Right atrium auricular region (tissue), 2 donors: ENCODE results near the gene AIG1. TPM values are rescaled to one million over a fixed set of nuclear protein-coding genes. Genes with fewer than 3 reads are reported as not detected.

ENCODE experiments used
- DNase-seq: peaks from one replicate; pipeline ENCODE4 v3.0.0-alpha.2; 2019; ENCODE audit warnings: low spot score
- H3K27ac ChIP-seq, 2 donors: fragments of 200-600 bp; sonication (generic); 1 replicate in 1 of 2; 2 replicates in 1 of 2; pipeline ENCODE4 v1.5.1; 2016 to 2019
- H3K27me3 ChIP-seq, 2 donors: fragments of 200-600 bp; sonication (generic); one replicate each; pipeline versions ENCODE4 v1.5.1 to v1.6.0; 2017 to 2019
- H3K36me3 ChIP-seq: fragments of 200-600 bp; sonication (generic); one replicate; pipeline ENCODE4 v1.5.1; 2016
- H3K4me1 ChIP-seq, 2 donors: fragments of 200-600 bp; sonication (generic); one replicate each; pipeline versions ENCODE4 v1.5.1 to v1.6.0; 2017 to 2019
- H3K4me3 ChIP-seq, 2 donors: fragments of 200-600 bp; sonication (generic); 1 replicate in 1 of 2; 2 replicates in 1 of 2; pipeline ENCODE4 v1.5.1; 2017 to 2019; ENCODE audit warnings: mild to moderate bottlenecking in 1 of 2, moderate library complexity in 1 of 2
- H3K9me3 ChIP-seq, 2 donors: fragments of 200-600 bp; sonication (generic); one replicate each; pipeline ENCODE4 v1.5.1; 2019
- total RNA-seq, 2 donors: library from RNA; depleted of rRNA; stranded (reverse); fragments of >200 nt; gene quantifications; one replicate each; pipeline ENCODE4 v1.1.0, GENCODE V29; 2016
- TF ChIP-seq, protein P1 (sequence below), 2 donors: fragments of 200-600 bp; sonication (generic); IDR thresholded peaks; one replicate each; pipeline ENCODE4 v1.5.1; 2019; ENCODE audit warnings: antibody characterized with exemption in 2 of 2

AIG1 gene
- total RNA-seq, 2 donors from 2014 or later = 28.6 to 62.6 TPM

GRCh38 chr6:143313163-143313562, 252.5 kb downstream of the AIG1 start:
- DNase-seq = no peak
- no peaks in the 10 kb centered on the region for H3K4me1 ChIP-seq
- H3K4me3 ChIP-seq = no peak overlapping the region
- H3K27me3 ChIP-seq = no peaks in the 10 kb centered on the region
- H3K9me3 ChIP-seq = no peaks in the 10 kb centered on the region
- no peaks in the 10 kb centered on the region for H3K36me3 ChIP-seq
- TF ChIP-seq, protein P1, sequence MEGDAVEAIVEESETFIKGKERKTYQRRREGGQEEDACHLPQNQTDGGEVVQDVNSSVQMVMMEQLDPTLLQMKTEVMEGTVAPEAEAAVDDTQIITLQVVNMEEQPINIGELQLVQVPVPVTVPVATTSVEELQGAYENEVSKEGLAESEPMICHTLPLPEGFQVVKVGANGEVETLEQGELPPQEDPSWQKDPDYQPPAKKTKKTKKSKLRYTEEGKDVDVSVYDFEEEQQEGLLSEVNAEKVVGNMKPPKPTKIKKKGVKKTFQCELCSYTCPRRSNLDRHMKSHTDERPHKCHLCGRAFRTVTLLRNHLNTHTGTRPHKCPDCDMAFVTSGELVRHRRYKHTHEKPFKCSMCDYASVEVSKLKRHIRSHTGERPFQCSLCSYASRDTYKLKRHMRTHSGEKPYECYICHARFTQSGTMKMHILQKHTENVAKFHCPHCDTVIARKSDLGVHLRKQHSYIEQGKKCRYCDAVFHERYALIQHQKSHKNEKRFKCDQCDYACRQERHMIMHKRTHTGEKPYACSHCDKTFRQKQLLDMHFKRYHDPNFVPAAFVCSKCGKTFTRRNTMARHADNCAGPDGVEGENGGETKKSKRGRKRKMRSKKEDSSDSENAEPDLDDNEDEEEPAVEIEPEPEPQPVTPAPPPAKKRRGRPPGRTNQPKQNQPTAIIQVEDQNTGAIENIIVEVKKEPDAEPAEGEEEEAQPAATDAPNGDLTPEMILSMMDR (IDR thresholded peaks at IDR 0.05) = no peak
- no peak overlapping the region for H3K27ac ChIP-seq

DNA sequence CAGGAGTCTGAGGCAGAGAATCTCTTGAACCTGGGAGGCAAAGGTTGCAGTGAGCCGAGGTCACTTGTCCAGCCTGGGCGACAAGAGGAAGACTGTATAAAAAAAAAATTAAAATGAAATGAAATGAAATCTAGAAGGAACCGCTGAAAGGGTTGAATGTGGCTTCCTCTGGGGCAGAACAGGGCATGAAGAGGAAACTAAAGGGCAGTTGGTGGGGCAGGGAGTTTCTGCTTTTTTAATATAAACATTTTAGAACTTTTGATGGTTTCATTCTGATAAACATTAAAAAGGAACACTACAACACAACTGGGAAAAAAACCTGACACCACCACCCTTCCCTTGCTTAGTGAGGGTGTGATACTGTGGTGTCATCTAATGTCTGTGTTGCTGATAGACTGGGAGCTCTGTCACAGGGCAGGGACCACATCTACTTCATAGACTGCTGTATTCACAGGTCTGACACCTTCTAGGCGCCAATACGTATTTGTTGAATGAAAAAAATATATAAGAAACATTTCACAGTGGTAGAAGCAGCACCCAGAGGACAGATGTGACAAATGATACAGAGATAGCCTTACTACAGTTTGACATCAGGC, 260.9 kb downstream of the AIG1 start:
- no peaks in the 10 kb centered on the region for H3K27me3 ChIP-seq
- no peak overlapping the region for H3K27ac ChIP-seq
- no peaks in the 10 kb centered on the region for H3K36me3 ChIP-seq
- no peak overlapping the region for H3K4me3 ChIP-seq
- H3K9me3 ChIP-seq = no peaks in the 10 kb centered on the region
- H3K4me1 ChIP-seq = no peaks in the 10 kb centered on the region
- DNase-seq = no peak
- TF ChIP-seq, protein P1 (IDR thresholded peaks at IDR 0.05) = no peak

- no peaks in the 10 kb centered on the region for H3K27me3 ChIP-seq
- no peaks in the 10 kb centered on the region for H3K4me1 ChIP-seq
- H3K9me3 ChIP-seq = no peaks in the 10 kb centered on the region
- H3K27ac ChIP-seq = no peak overlapping the region
- no peaks in the 10 kb centered on the region for H3K36me3 ChIP-seq
- TF ChIP-seq, protein P1 (IDR thresholded peaks at IDR 0.05) = no peak
- no peak overlapping the region for H3K4me3 ChIP-seq
- DNase-seq = no peak
Observed at GRCh38 chr6:143322386-143322785, 261.7 kb downstream of the AIG1 start.

GRCh38 chr6:143323729-143324470, 263.2 kb downstream of the AIG1 start:
- no peaks in the 10 kb centered on the region for H3K4me1 ChIP-seq
- H3K27ac ChIP-seq = no peak overlapping the region
- no peak overlapping the region for H3K4me3 ChIP-seq
- no peaks in the 10 kb centered on the region for H3K9me3 ChIP-seq
- no peaks in the 10 kb centered on the region for H3K27me3 ChIP-seq
- H3K36me3 ChIP-seq = no peaks in the 10 kb centered on the region
- TF ChIP-seq, protein P1 (IDR thresholded peaks at IDR 0.05) = no peak
- DNase-seq = no peak

DNA sequence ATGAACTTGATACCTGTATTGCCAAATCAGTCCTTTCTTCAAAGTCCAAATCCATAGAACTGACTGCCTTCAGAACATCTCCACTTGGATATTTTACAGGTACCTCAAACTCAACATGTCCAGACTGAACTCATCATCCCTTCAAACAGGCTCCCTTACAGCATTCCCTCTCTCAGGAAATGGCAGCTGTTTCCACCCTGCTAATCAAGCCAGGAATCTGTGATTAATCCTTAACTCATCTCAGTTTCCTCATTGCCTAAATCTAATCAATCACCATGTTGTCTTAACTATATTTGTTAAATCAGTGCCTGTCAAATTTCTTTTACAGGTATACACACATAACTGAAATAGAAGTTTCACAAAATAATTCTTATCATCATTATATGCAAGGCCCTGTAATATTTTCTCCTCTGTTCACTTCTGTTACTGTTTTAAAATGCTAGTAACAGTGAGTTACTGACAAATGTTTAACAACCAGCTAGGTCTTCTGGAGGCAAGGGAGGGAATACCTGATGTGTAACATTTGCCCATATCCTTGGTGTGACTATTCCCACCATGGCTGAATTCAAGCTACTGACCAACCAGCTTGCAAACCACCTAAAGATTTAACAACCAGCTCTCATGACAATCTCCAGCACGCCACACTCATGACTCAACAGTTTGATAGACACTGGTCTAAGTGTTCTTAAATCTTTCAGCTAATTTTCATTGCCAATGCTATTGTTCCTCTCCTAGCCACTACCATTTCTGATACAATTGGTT, 264.9 kb downstream of the AIG1 start:
- TF ChIP-seq, protein P1 (IDR thresholded peaks at IDR 0.05) = no peak
- Histone ChIP-seq H3K9me3 (no peaks in the 10 kb centered on the region), H3K27ac (no peak overlapping the region), H3K36me3 (no peaks in the 10 kb centered on the region), H3K4me3 (no peak overlapping the region), H3K27me3 (no peaks in the 10 kb centered on the region), H3K4me1 (no peaks in the 10 kb centered on the region)
- DNase-seq = no peak
